Middle frontal gyrus (tissue), 1 donor: ENCODE results near the gene BMX.

ENCODE experiments used
- DNase-seq: peaks from one replicate; pipeline ENCODE4 v3.0.0-alpha.2; 2015; ENCODE audit warnings: low spot score; ENCODE audit errors: extremely low spot score

The BMX gene

GRCh38 chrX:15507005-15507404 is 6.4 kb downstream of the BMX start:
- DNase-seq: no peak

GRCh38 chrX:15509845-15510244 is 9.2 kb downstream of the BMX start:
- DNase-seq: no peak

- no peak for DNase-seq
These were observed 11.0 kb downstream of the BMX start for GRCh38 chrX:15511563-15511962.

- DNase-seq: no peak
These were observed 11.9 kb downstream of the BMX start for GRCh38 chrX:15512401-15512965.

DNA sequence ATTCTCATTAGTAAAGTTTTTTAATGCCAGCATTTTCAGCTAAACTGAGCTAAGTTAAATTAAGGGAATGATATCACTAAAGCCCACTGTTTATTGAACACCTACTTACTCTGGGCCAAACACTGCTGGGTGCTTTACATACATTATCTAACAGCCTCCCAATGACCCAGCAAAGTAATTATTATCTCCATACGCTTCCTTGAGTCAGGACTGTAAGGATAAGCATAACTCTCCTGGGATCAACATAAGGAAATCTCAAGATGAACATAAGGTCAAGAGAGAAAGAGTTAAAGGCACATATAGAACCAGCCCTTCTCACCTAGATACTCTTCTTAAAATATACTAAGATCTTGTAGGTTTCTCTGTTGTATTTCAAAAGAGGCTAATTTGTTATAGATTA is 13.7 kb downstream of the BMX start:
- DNase-seq: no peak

GRCh38 chrX:15515931-15516330 is 15.3 kb downstream of the BMX start:
- DNase-seq: no peak

- no peak for DNase-seq
These were observed 21.9 kb downstream of the BMX start for GRCh38 chrX:15522464-15522863.

GRCh38 chrX:15523088-15523487 is 22.5 kb downstream of the BMX start:
- DNase-seq: no peak

DNA sequence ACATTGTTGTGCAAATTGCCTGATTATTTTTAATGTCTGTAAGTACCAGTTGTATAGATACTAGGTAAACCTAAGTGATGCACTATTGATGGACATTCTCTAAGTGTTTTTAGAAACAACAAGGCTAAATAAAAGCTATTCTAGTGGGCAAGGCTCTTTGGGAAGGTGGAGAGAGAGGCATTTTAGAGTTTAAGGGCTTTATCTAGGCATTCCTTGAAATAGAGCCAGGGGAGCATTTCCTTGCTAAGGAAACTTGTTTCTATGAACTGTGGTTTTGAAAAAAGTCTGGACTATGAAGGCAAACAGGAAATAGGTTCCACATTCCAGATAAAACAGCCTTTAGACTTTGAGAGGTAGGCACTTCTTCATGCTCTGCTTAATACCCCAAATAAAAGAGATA is 23.8 kb downstream of the BMX start:
- DNase-seq: no peak

- no peak for DNase-seq
These were observed 25.2 kb downstream of the BMX start for GRCh38 chrX:15525664-15526416.

DNA sequence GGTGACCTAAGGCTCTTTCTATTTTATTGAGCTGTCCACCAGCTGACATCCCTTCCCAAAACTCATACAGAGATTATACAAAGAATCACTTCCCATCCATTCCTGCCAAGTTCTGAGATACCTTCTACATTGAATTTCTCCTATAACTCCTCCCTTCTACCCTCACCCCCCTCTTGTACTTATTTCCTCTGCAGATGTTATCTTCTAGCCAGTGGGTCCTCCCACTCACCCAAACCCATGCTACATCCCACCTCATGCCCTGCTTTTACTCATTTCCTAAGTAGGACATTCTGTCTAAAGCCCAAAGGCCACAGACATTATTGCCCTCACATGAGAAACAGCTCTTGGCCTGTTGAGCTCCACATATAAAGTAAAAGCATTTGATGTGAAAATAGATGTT is 28.6 kb downstream of the BMX start:
- no peak for DNase-seq

DNA sequence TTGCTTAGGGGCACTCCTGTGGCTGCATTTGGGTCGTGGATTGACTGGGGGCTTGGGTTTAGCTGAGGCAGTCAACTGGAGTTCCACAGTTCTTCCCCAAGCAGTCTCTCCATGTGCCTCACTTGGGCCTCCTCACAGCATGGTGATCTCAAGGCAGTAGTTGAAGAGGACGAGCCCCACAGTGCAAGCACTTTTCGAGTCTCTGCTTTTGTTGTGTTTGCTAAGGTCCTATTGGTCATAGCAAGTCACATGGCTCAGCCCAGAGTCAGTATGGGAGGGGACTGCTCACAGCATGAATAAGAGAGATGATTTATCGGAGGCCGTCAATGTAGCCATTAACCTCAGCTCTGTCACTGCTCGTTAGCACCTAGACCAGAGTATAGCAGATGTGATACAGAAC is 29.7 kb downstream of the BMX start:
- no peak for DNase-seq

DNA sequence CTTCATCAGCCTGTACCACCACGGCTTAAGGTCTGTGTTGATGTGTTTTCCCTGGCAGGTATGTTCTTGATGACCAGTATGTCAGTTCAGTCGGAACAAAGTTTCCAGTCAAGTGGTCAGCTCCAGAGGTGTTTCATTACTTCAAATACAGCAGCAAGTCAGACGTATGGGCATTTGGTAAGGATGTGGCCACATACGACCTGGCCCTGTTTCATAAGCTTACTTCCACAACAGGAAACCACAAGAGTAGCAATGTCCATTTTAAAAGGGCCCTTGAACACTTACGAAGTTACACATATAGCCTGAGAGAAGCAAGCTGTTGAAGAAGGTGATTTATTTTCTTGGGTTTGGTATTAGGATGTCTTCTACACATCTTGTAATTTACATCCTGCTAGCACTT is 46.1 kb downstream of the BMX start:
- no peak for DNase-seq

DNA sequence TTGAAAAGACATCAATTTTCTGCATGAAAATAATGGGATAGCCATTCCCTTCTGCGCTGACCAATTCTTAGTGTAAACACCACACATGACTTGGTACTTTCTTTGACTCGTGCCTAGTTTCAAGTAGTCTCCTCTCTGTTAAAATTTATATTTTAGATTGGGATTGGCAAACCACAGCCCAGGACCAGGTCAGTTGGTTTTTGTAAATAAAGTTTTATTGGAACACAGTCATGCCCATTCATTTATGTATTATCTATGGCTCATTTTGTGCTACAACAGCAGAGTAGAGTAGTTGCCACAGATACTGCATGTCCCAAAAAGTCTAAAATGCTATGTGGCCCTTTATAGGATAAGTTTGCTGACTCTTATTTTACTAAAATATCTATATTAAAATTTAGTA is 46.7 kb downstream of the BMX start:
- no peak for DNase-seq

DNA sequence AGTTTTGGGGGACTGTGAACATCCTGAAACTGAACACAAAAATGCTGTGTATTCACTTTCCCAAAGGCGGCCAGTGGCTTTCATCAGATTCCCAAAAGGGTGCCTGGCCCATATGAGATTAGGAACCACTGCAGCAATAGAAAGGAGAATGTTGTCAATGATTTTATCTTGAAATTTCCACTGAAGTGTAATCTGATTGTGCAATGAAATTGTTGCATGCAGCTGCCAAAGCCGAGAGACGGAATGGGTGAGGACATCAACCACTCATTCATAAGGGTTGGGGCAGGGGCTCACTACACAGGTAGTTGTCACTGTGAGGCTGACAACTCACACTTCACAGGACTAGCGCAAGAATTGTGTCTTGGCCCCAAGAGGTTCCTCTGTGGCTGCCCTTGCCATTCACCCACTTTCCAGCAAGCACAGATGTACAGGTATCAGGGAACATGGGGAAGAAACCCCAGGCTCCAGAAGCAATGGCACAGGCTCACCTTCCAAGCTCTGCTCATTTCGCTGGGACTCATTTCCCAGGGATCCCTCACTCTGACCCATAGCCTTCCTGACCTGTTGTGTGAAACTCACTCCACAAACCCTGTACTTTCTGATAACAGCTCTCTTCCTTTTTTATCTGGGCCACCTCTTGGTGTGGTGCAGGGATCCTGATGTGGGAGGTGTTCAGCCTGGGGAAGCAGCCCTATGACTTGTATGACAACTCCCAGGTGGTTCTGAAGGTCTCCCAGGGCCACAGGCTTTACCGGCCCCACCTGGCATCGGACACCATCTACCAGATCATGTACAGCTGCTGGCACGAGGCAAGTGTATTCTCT is 48.8 kb downstream of the BMX start:
- DNase-seq: no peak

- no peak for DNase-seq
These were observed 58.6 kb downstream of the BMX start for GRCh38 chrX:15559227-15559626.

DNA sequence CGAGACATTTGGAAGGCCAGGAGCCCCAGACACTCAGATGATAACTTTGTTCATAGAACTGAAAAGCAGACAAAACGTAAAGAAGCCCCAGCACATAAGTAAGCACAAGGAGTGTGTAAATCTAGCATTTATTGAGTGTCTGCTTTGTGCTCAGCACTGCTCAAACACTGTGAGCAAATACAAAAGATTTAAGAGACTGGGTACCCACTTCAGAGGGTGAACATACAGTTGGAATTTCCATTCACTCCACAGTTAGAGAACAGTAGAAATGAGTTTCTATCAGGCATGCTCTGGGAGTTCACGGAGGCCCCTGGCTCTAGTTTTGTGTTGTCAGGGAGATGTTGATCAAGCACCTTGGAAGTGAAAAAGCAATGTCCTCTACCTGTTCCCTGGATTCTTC is 60.3 kb downstream of the BMX start:
- no peak for DNase-seq

DNA sequence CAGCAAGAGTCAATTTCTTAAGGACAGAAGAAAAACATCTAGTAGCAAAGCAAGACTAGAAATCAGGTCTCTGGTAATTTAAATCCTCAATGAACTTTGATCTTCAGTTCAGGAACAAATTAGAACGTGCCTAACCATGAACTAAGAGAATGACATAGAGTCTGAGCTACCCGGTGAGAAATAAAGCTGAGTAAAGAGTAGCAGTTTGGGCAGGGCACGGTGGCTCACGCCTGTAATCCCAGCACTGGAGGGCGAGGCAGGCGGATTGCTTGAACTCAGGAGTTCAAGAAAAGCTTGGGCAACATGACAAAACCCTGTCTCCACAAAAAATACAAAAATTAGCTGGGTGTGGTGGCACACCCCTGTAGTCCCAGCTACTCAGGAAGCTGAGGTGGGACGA is 62.4 kb downstream of the BMX start:
- no peak for DNase-seq

GRCh38 chrX:15564981-15565579 is 64.5 kb downstream of the BMX start:
- no peak for DNase-seq

- no peak for DNase-seq
These were observed 65.6 kb downstream of the BMX start for GRCh38 chrX:15566244-15566643.

GRCh38 chrX:15567267-15567666 is 66.7 kb downstream of the BMX start:
- DNase-seq: no peak
